ENCODE measurements around the gene NMT2.

The NMT2 gene

DNA sequence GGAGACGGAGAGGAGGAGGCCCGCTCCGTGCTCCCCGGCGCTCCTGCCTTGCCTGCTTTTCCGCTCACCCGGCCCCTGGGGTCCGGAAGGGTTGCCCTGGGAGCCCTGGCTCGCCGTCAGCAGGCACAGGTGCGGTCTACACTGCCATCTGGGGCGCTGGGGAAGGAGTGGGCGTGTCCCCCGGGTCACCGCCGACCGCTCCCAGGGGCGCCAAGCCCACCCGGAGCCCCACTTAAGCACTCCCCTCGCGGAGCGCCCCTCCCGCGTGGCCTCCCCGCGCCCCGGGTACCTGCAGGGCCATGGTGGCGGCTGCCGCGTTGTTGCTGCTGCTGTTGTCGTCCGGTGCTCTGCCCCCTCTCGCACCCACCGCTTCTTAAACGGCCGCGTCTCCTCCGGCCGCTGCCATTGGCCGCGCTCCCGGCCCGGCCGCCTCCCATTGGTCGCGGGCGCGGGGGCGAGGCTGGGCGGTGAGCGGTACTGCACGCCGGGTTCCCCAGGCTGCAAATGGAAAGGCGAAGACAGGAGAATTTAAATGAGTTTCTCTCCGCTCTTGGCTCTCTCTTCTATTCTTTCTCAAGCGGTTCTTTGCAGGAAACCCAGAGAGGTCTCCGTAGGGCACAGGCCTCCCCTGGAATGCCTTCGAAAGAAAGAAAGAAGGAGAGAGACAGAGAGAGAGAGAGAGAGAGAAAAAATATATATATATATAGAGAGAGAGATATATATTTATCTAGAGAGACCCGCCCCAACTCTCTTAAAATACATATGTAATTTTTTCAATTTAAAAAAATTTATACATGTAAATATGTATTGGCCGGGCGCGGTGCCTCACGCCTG lies 79.8 kb downstream of the NMT2 start, which contains the start of gene ACBD7:
ACBD7 (minus strand) TSS at position 349 of the 834 bp plus-strand sequence; CDS start at position 301, 48 bp downstream.
- DNase-seq = peak; percentile 64

DNA sequence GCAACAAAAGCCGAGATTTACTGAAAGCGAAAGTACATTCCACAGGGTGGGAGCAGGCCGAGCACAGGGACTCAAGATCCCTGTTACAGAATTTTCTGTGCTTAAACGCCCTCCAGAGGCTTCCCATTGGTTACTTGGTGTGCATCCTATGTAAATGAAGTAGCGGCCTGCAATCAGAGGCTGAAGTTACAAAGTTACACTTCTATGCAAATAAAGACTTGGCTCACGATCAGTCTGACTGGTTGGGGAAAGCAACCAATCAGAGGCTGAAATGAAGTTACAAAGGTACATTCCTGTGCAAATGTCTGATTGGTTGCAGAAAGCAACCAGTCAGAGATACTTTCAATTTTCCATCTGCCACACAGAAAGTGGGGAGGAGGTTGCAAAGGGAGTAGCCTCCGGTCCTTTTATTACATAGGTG lies 84.0 kb downstream of the NMT2 start:
- peak; percentile 31 for DNase-seq

DNA sequence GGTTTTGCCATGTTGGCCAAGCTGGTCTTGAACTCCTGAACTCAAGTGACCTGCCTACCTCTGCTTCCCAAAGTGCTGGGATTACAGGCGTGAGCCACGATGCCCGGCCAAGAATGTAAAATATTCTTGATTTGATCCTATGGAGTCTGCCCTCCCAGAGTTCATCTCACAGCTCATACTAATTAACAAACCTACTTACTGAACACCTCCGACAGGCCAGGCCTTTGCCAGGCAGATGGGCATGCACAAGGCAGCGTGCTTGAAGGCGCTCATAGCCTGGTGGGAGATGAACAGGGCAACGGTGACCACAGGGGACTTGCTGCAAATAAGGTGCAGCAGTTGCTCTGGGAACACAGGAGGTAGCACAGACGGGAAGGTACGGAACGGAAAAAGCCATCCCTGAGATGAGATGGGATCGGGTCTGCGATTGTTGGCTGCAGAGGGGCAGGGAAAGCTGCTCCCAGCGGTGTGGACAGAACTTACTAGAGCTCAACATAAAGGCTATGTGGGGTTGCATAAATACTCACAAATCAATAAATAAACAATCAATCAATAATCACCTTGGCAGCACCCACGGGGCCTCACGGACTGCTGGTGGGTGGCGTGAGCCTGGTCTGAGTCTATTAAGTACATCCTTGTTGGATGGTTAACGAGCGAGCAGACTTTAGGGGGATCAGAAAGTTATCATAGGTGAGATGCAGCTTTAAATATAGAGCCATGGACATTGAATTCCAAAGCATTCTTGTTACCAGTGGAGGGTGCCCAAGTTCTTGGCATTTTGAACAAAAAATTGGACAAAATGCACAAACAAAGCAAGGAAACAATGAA lies 84.6 kb downstream of the NMT2 start:
- DNase-seq = no peak

DNA sequence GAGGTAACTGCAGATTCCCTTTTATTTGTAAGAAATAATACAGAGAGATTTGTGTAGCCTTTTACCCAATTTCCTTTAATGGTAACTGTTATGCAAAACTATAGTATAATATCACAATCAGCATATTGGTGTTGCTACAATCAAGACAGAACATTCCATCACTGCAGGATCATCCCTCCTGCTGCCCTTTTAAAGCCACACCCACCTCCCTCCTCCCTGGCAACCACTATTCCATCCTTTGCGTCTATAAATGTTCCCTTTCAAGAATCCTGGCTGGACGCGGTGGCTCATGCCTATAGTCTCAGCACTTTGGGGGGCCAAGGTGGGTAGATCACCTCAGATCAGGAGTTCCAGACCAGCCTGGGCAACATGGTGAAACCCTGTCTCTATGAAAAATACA lies 93.1 kb downstream of the NMT2 start:
- DNase-seq = no peak

DNA sequence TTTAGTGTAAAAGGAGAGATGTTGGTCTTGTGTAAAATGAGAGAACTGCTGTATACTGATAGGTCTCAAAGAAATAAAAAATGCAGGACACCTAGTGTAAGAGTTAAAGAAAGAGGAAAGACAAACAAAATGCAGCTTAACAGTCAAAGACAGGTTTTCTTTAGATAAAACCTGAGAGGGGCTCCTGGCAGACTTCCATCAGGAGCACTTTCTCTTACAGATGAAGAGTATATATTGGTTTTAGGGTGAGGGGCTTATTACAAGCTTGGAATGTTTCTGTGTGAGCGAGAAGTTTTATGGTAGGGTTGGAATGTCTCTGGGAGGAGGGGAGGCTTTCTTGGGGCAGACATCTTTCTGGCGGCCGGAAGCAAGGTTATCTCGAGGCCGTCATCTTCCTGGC lies 96.1 kb downstream of the NMT2 start:
- DNase-seq = no peak

DNA sequence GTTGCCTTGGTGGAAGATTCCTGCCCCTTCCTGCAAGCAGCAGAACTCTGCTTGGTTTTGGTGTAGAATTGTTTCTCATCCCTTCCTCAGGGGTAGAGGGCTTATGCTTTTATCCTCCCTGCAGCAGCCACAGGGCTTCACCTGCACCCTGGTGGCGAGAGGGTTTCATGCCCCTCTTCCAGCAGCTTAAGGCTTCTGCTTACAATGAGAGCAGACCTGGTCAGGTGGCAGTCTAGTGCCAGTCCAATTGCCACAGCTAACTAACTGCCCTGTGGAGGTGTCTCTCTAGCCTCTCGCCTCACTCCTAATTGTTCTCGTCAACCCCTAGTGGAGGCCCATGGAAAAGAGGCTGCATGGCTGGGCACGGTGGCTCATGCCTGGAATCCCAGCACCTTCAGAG lies 99.3 kb downstream of the NMT2 start:
- DNase-seq = no peak

DNA sequence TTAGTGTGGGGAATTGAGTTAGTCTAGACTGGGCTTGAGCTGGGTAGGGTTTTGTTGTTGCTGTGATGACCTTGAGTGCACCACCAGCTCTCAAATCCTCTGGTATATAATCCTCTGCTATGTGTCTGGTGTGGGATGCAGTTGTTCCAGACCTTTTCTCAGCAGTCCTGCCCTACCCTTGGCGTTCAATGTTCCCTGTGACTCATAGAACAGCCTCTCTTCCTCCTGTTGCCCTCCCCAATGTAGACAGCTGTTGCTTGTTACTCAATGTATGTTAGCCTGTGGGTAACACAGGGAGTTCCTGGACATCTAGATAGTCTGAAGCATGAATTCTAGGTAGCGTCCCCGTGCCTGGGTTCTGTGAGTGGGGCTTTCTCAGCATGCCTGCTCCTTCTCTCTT lies 99.7 kb downstream of the NMT2 start:
- no peak for DNase-seq

DNA sequence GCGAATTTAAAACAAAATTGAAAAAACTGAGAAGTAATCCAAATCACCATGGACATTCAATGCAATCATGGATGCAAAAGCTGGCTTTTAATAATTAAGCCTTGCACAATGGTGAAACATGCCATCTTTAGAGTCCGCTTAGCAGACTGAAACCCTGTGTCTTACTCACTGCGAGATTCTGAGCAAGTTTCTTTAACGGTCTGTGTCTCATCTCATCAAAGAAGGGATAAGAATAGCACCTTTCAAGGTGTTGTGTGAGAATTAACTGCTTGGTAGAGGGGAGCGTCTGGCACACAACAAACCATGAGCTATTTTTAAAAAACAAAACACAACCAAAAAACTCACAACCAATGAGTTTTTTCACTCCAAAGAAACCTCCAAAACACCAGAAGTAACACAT lies 101.3 kb downstream of the NMT2 start:
- DNase-seq = no peak

DNA sequence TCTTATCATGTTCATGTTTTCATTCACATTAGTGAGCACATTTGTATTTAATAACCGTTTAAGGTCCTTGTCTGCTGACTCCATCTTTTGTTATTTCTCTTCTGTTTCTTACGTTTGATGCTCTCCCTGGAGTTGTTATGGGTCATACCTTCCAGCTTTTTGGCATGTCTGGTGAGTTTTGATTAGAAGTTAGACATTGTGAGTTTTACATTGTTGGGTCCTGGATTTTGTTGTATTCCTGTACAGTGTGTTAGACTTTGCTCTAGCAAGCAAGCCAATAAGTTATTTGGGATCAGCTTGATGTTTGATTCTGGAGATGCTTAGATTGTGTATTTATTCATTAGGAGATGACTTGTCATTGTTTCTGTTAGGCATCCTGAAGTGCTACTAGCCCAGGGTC lies 107.9 kb downstream of the NMT2 start:
- DNase-seq = no peak

DNA sequence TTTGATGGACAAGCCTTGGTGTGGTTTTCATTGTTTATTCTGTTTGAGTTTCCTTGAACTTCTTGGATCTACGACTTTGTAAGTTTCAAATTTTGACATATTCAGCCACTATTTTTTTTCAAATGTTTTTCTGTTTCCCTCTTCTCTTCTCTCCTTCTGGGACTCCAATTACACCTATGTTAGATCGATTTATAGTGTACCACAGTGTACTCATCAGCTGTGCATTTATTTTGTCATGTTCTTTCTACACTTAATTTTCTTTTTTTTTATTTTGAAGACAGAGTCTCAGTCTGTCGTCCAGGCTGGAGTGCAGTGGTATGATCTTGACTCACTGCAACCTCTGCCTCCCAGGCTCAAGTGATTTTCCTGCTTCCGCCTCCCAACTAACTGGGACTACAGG lies 108.6 kb downstream of the NMT2 start:
- DNase-seq = no peak

DNA sequence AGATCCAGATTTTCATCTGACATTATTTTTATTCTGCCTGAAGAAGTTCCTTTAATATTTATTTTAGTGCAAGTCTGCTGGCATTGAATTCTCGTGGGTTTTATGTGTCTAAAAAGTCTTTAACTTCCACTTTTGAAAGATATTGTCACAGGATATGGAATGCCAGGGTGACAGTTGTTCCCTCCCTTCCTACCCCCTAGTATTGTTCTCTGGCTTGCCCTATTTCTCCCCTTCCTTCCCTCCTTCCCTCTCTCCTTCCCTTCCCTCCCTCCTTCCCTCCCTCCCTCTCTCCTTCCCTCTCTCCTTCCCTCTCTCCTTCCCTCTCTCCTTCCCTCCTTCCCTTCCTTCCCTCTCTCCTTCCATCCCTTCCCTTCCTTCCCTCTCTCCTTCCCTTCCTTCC lies 109.8 kb downstream of the NMT2 start:
- no peak for DNase-seq

All from NCI-H2107 (cell line).